HepG2 (cell line): ENCODE results near the gene CDK13. TPM values are rescaled to one million over a fixed set of nuclear protein-coding genes. Genes with fewer than 3 reads are reported as not detected.
A peak's percentile ranks its signal among the peaks of the same experiment; 100 is the strongest.

Experiments
- KLF12 ChIP-seq: sonication (generic); formaldehyde crosslinking; IDR thresholded peaks from 2 replicates; pipeline ENCODE4 v1.4.0; 2020; ENCODE audit warnings: missing genetic modification reagents, borderline replicate concordance
- KMT2B ChIP-seq: IDR thresholded peaks from 2 replicates; pipeline ENCODE4 v1.6.1; 2016; ENCODE audit warnings: missing genetic modification reagents, missing compliant biosample characterization
- NFYB ChIP-seq: sonication (generic); formaldehyde crosslinking; IDR thresholded peaks from 2 replicates; pipeline ENCODE4 v1.4.0; 2020; ENCODE audit warnings: missing genetic modification reagents
- ZFP1 ChIP-seq: IDR thresholded peaks from 2 replicates; pipeline ENCODE4 v1.6.1; 2016
- ZNF234 ChIP-seq: sonication (generic); formaldehyde crosslinking; conservative IDR thresholded peaks from 2 replicates; pipeline ENCODE4 v1.5.1; 2020; ENCODE audit warnings: mild to moderate bottlenecking, missing genetic modification reagents
- ZNF282 ChIP-seq: fragments of 450-650 bp; IDR thresholded peaks from 2 replicates; pipeline ENCODE4 v1.6.1; 2018; ENCODE audit not compliant: partially characterized antibody
- ZNF556 ChIP-seq: sonication (generic); formaldehyde crosslinking; IDR thresholded peaks from 2 replicates; pipeline ENCODE4 v1.4.0; 2020; ENCODE audit warnings: mild to moderate bottlenecking, missing genetic modification reagents, borderline replicate concordance
- ZNF660 ChIP-seq: sonication (generic); formaldehyde crosslinking; IDR thresholded peaks from 2 replicates; pipeline ENCODE4 v1.5.1; 2020; ENCODE audit warnings: mild to moderate bottlenecking, low read depth, missing genetic modification reagents, borderline replicate concordance
- ZNF674 ChIP-seq: sonication (generic); formaldehyde crosslinking; IDR thresholded peaks from 2 replicates; pipeline ENCODE4 v1.5.0; 2020; ENCODE audit warnings: low read depth, mild to moderate bottlenecking, missing genetic modification reagents
- ZNF720 ChIP-seq: sonication (generic); formaldehyde crosslinking; IDR thresholded peaks from 2 replicates; pipeline ENCODE4 v1.4.0; 2020; ENCODE audit warnings: missing genetic modification reagents
- ZNF841 ChIP-seq: sonication (generic); formaldehyde crosslinking; IDR thresholded peaks from 2 replicates; pipeline ENCODE4 v1.8.1; 2023; ENCODE audit warnings: missing genetic modification reagents, borderline replicate concordance
- ZSCAN22 ChIP-seq: sonication (generic); formaldehyde crosslinking; IDR thresholded peaks from 2 replicates; pipeline ENCODE4 v1.4.0; 2020; ENCODE audit warnings: mild to moderate bottlenecking, missing genetic modification reagents
- ZSCAN31 ChIP-seq: sonication (generic); formaldehyde crosslinking; IDR thresholded peaks from 2 replicates; pipeline ENCODE4 v1.5.0; 2020; ENCODE audit warnings: low read depth, mild to moderate bottlenecking, missing genetic modification reagents
- polyA plus RNA-seq, 8 experiments: library from polyadenylated mRNA; depleted of rRNA in 3 of 8; stranded (reverse) in 7 of 8; unstranded in 1 of 8; fragments of >200 nt; fragmentation: Illumina TruSeq in 4 of 8; extraction: Trizol in 4 of 8; gene quantifications; 2 replicates each; pipeline versions ENCODE4 v1.2.1 to v1.2.3, GENCODE V29; 2011 to 2016; ENCODE audit warnings: low read depth in 4 of 8, missing spikeins in 1 of 8, mixed read lengths in 1 of 8; ENCODE audit not compliant: insufficient read depth in 1 of 8
- total RNA-seq, 5 experiments: library from RNA; depleted of rRNA; stranded (reverse); fragments of >200 nt; fragmentation: Illumina TruSeq; extraction: Trizol; gene quantifications; 2 replicates each; pipeline ENCODE4 v1.2.3, GENCODE V29; 2016; ENCODE audit warnings: low read depth in 1 of 5
- TF ChIP-seq, protein P1 (sequence below): IDR thresholded peaks from 2 replicates; pipeline ENCODE4 v1.6.1; 2016; ENCODE audit warnings: missing biosample characterization, missing genetic modification reagents, low read depth
- TF ChIP-seq, protein P2 (sequence below): sonication (generic); formaldehyde crosslinking; IDR thresholded peaks from 2 replicates; pipeline ENCODE4 v1.4.0; 2020; ENCODE audit warnings: mild to moderate bottlenecking, missing genetic modification reagents, borderline replicate concordance
- TF ChIP-seq, protein P3 (sequence below): IDR thresholded peaks from 2 replicates; pipeline ENCODE4 v1.6.1; 2016; ENCODE audit warnings: low read depth, control low read depth
- TF ChIP-seq, protein P4 (sequence below): sonication (generic); formaldehyde crosslinking; IDR thresholded peaks from 2 replicates; pipeline ENCODE4 v1.4.0; 2020; ENCODE audit warnings: missing genetic modification reagents
- TF ChIP-seq, protein P5 (sequence below): sonication (generic); formaldehyde crosslinking; conservative IDR thresholded peaks from 2 replicates; pipeline ENCODE4 v1.8.0; 2022; ENCODE audit warnings: low read depth, missing genetic modification reagents
- TF ChIP-seq, protein P6 (sequence below): sonication (generic); IDR thresholded peaks from 2 replicates; pipeline ENCODE4 v1.6.1; 2016; ENCODE audit warnings: low read depth, borderline replicate concordance

CDK13 gene
- total and polyA plus RNA-seq, 2 of the 13 experiments (the other 11 are each of a cell fraction or from before 2014, with no cell fraction given) = 21.0 to 40.9 TPM

DNA sequence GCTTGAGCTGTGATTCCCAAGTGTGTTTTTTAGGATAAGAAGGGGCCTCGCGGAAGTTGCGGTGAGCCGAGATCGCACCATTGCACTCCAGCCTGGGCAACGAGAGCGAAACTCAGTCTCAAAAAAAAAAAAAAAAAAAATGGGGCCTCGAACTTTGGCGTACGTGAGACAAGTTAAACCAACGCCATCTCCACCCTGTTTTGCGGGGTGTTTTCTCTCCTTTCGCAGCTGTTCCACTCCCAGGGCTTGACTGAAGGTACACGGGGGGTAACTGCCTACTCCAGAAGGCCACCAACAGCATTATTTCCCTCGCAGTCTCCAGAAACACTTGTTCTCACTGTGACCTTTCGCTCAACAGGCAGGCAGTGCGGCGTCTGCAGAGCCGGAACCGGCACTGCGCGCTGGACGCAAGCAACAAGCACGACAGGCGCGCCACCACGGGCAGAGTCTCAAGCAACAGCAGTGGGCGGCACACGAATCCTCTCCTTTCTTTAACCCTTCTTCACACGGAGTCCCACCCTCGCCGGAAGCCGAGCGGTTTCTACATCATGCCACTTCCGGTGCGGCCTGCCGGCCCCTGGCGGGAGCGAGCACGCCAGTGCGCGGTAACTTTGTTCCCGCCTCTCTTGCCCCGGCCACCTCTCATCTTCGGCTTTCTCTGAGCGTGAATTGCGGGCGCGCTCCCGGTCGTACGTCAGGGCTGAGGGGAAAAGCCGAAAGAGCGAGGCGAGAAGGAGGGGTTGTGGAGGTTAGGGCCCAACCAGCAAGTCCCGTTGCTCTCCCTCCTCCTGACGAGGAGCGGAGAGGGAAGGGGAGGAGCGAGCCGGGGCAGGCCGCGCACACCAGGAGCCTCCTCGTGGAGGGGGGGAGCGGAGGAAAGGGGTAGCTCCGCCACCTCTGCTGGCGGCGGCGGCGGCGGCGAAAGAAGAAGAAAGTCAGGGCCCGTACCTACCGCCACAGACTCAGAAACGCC lies 814 bp upstream of the CDK13 start (continued):
- TF ChIP-seq ZNF556 (CRISPR knock-in tag) = peak; percentile 77; the same call in 1 of the 2 replicates
- TF ChIP-seq ZFP1 = 0 out of 2 replicates have a peak, but pooled peaks have one; percentile 3
- TF ChIP-seq KLF12 (CRISPR knock-in tag) = 0 out of 2 replicates have a peak, but pooled peaks have one; percentile 46
- no peak for TF ChIP-seq ZNF841 (CRISPR knock-in tag)
- TF ChIP-seq KMT2B (CRISPR knock-in tag) = peak; percentile 88
- peak; percentile 86 for TF ChIP-seq NFYB (CRISPR knock-in tag)
- no peak for TF ChIP-seq ZNF234 (CRISPR knock-in tag)
- TF ChIP-seq ZNF674 = no peak
- no peak for TF ChIP-seq ZNF282
- no peak for TF ChIP-seq ZNF660 (CRISPR knock-in tag)
- TF ChIP-seq, protein P1, sequence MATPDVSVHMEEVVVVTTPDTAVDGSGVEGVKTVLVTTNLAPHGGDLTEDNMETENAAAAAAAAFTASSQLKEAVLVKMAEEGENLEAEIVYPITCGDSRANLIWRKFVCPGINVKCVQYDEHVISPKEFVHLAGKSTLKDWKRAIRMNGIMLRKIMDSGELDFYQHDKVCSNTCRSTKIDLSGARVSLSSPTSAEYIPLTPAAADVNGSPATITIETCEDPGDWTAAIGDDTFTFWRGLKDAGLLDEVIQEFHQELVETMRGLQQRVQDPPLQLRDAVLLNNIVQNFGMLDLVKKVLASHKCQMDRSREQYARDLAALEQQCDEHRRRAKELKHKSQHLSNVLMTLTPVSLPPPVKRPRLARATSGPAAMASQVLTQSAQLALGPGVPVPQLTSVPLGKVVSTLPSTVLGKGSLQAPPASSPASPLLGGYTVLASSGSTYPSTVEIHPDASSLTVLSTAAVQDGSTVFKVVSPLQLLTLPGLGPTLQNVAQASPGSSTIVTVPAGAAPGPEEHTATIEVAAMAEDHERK (CRISPR knock-in tag) = peak; percentile 99
- TF ChIP-seq, protein P2, sequence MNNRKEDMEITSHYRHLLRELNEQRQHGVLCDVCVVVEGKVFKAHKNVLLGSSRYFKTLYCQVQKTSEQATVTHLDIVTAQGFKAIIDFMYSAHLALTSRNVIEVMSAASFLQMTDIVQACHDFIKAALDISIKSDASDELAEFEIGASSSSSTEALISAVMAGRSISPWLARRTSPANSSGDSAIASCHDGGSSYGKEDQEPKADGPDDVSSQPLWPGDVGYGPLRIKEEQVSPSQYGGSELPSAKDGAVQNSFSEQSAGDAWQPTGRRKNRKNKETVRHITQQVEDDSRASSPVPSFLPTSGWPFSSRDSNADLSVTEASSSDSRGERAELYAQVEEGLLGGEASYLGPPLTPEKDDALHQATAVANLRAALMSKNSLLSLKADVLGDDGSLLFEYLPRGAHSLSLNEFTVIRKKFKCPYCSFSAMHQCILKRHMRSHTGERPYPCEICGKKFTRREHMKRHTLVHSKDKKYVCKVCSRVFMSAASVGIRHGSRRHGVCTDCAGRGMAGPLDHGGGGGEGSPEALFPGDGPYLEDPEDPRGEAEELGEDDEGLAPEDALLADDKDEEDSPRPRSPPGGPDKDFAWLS (CRISPR knock-in tag) = no peak
- TF ChIP-seq, protein P3, sequence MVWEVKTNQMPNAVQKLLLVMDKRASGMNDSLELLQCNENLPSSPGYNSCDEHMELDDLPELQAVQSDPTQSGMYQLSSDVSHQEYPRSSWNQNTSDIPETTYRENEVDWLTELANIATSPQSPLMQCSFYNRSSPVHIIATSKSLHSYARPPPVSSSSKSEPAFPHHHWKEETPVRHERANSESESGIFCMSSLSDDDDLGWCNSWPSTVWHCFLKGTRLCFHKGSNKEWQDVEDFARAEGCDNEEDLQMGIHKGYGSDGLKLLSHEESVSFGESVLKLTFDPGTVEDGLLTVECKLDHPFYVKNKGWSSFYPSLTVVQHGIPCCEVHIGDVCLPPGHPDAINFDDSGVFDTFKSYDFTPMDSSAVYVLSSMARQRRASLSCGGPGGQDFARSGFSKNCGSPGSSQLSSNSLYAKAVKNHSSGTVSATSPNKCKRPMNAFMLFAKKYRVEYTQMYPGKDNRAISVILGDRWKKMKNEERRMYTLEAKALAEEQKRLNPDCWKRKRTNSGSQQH (CRISPR knock-in tag) = no peak; the same call in none of the 2 replicates
- TF ChIP-seq, protein P4, sequence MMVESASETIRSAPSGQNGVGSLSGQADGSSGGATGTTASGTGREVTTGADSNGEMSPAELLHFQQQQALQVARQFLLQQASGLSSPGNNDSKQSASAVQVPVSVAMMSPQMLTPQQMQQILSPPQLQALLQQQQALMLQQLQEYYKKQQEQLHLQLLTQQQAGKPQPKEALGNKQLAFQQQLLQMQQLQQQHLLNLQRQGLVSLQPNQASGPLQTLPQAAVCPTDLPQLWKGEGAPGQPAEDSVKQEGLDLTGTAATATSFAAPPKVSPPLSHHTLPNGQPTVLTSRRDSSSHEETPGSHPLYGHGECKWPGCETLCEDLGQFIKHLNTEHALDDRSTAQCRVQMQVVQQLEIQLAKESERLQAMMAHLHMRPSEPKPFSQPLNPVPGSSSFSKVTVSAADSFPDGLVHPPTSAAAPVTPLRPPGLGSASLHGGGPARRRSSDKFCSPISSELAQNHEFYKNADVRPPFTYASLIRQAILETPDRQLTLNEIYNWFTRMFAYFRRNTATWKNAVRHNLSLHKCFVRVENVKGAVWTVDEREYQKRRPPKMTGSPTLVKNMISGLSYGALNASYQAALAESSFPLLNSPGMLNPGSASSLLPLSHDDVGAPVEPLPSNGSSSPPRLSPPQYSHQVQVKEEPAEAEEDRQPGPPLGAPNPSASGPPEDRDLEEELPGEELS = no peak
- no peak for TF ChIP-seq ZNF720 (CRISPR knock-in tag)
- TF ChIP-seq, protein P5, sequence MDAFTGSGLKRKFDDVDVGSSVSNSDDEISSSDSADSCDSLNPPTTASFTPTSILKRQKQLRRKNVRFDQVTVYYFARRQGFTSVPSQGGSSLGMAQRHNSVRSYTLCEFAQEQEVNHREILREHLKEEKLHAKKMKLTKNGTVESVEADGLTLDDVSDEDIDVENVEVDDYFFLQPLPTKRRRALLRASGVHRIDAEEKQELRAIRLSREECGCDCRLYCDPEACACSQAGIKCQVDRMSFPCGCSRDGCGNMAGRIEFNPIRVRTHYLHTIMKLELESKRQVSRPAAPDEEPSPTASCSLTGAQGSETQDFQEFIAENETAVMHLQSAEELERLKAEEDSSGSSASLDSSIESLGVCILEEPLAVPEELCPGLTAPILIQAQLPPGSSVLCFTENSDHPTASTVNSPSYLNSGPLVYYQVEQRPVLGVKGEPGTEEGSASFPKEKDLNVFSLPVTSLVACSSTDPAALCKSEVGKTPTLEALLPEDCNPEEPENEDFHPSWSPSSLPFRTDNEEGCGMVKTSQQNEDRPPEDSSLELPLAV = no peak
- TF ChIP-seq, protein P6, sequence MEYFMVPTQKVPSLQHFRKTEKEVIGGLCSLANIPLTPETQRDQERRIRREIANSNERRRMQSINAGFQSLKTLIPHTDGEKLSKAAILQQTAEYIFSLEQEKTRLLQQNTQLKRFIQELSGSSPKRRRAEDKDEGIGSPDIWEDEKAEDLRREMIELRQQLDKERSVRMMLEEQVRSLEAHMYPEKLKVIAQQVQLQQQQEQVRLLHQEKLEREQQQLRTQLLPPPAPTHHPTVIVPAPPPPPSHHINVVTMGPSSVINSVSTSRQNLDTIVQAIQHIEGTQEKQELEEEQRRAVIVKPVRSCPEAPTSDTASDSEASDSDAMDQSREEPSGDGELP = no peak
- no peak for TF ChIP-seq ZSCAN22
- TF ChIP-seq ZSCAN31 (CRISPR knock-in tag) = no peak
